ENCODE measurements around the gene ADISSP. TPM values are rescaled to one million over a fixed set of nuclear protein-coding genes. Genes with fewer than 3 reads are reported as not detected.

The ADISSP gene
- total and polyA plus RNA-seq, 2 of the 13 experiments (the other 11 are each of a cell fraction or from before 2014, with no cell fraction given) = 38.3 to 90.6 TPM

GRCh38 chr20:3785240-3786125, 17.9 kb upstream of the ADISSP start:
- Histone ChIP-seq H3K36me3 (replicated peaks in 1 of 2; ENCODE audit: control insufficient read depth in 1 of 2, insufficient read depth in 2 of 2, low read length in 2 of 2) (no peaks in the 10 kb centered on the region), H3K27ac (ENCODE audit: extremely low read length, insufficient read depth, low read length) (no peak overlapping the region), H4K20me1 (ENCODE audit: insufficient read depth, low read length) (peaks cover 5% of the 10 kb centered on the region; the same call in 1 of the 2 replicates), H2AFZ (ENCODE audit: low read length) (no peak overlapping the region), H3K4me2 (ENCODE audit: low read depth, low read length) (peak overlapping the region; percentile 94), H3K79me2 (ENCODE audit: insufficient read depth, low read length) (peaks cover 9% of the 10 kb centered on the region), H3K27me3 (ENCODE audit: control insufficient read depth in 1 of 2, insufficient read depth in 2 of 2, low read length in 2 of 2) (peaks cover 0 to 18% of the 10 kb centered on the region in 2 experiments; a peak in 3 of 5 replicates), H3K9ac (ENCODE audit: insufficient read depth, low read depth, low read length) (peak overlapping the region; percentile 82), H3K4me1 (ENCODE audit: insufficient read depth, low read length) (peaks cover 88% of the 10 kb centered on the region), H3K4me3 (replicated peaks in 1 of 3; ENCODE audit: insufficient read depth in 1 of 3, low read depth in 2 of 3, low read length in 3 of 3) (peak overlapping the region; percentile 52 to 82 (median 82); a peak in 5 of 6 replicates), H3K9me3 (ENCODE audit: low read length) (no peaks in the 10 kb centered on the region)
- POLR2A ChIA-PET = interaction anchor here (0.6 to 10.4 kb wide), 11 partner anchors 10 to 298 kb away, joined by 3 to 134 read pairs (median 5); partner anchors contain the start of genes ADISSP, AP5S1 and CDC25B
- no peak for FAIRE-seq
- DNase-seq (ENCODE audit: low spot score) = no peak
- no TSS peak for BruUV-seq (replicated peaks)
- in situ Hi-C loops (cut with HindIII; ENCODE audit: extremely low pct_ligation_motif_present, low pct_unique_long_range_greater_than_20kb) = loop anchor here (5.0 kb wide), 1 partner anchor 62 kb away; the partner anchor contains the start of gene MAVS
- intact Hi-C loops (cut with micrococcal nuclease; ENCODE audit: unreplicated experiment) = loop anchor here (2.0 kb wide), 1 partner anchor 61 kb away; the partner anchor contains the start of gene MAVS
- CTCF ChIA-PET (ENCODE audit: low intra/inter-chr PET ratio, low total read pairs) = interaction anchor here (2.1 to 4.6 kb wide), 3 partner anchors 33 to 300 kb away, joined by 7 to 119 read pairs (median 49); partner anchors contain the start of gene AP5S1
- WGBS (ENCODE audit: low lambda C conversion rate) = 94% methylated on average over 64 of the region's 79 CpGs
- peak; percentile 1; the same call in 2 of the 3 replicates for ATAC-seq
- no peak for TF ChIP-seq DMTF1 (CRISPR knock-in tag; IDR thresholded peaks at IDR 0.05)
- no peak for TF ChIP-seq MLX (CRISPR knock-in tag; IDR thresholded peaks at IDR 0.05)
- TF ChIP-seq HOXA5 (CRISPR knock-in tag; IDR thresholded peaks at IDR 0.05) = no peak
- no peak for TF ChIP-seq PBX2 (CRISPR knock-in tag; IDR thresholded peaks at IDR 0.05)
- no peak for TF ChIP-seq IKZF1 (IDR thresholded peaks at IDR 0.05)
- TF ChIP-seq ZNF619 (CRISPR knock-in tag; IDR thresholded peaks at IDR 0.05) = no peak
- no peak for TF ChIP-seq ZNF17 (CRISPR knock-in tag; IDR thresholded peaks at IDR 0.05)
- TF ChIP-seq ZFP36L2 (CRISPR knock-in tag; IDR thresholded peaks at IDR 0.05) = no peak
- TF ChIP-seq ZNF180 (CRISPR knock-in tag; IDR thresholded peaks at IDR 0.05; ENCODE audit: borderline replicate concordance, low read depth) = no peak
- TF ChIP-seq RBM22 (optimal IDR thresholded peaks at IDR 0.05; ENCODE audit: low read length) = no peak
- TF ChIP-seq KAT7 (CRISPR knock-in tag; IDR thresholded peaks at IDR 0.05; ENCODE audit: borderline replicate concordance) = no peak
- no peak for TF ChIP-seq ZBTB3 (CRISPR knock-in tag; IDR thresholded peaks at IDR 0.05; ENCODE audit: borderline replicate concordance, low read depth)
- no peak for TF ChIP-seq PHF20 (CRISPR knock-in tag; IDR thresholded peaks at IDR 0.05)
- TF ChIP-seq PAF1 (CRISPR knock-in tag; IDR thresholded peaks at IDR 0.05) = no peak
- TF ChIP-seq TEF (CRISPR knock-in tag; IDR thresholded peaks at IDR 0.05) = no peak
- no peak for TF ChIP-seq ZNF720 (CRISPR knock-in tag; IDR thresholded peaks at IDR 0.05)
- TF ChIP-seq RNF219 (CRISPR knock-in tag; IDR thresholded peaks at IDR 0.05) = no peak

All from HepG2 (cell line).